ENCODE results near the gene PTTG2.

DNA sequence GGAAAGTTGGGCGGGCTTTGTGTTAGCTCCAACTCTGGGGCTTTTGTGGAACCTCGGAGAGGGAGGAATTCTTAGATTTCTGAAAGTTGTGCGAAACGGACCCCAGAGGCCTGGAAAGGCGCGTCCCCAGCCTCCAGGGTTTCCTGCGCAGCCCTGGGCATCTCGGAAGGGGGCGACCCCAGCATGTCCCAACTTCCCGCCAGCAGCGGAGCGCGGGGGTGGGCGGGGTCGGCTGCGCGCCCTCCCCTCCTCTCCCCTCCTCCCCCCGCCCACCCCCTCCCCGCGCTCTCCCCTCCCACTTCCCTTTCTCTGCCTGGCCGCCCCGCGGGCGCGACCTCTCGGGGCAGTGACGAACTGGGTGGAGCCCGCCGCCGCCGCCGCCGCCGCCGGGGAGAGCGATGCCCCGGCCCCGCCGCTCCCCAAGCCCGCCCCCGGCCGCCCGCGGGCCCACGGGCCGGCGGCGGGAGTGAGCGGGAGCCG is 16.8 kb downstream of the PTTG2 start:
- TF ChIP-seq POLR2A (IDR thresholded peaks at IDR 0.05; ENCODE audit: low read depth, low read length) (no peak), POLR2AphosphoS5 (IDR thresholded peaks at IDR 0.05; ENCODE audit: low read depth, low read length) (no peak)

Data from GM12892 (cell line).